SK-N-SH treated with all-trans-retinoic acid at 6 μM for 48 hours (cell line): ENCODE measurements around the gene ADM5.

ENCODE experiments used
- RARB ChIP-seq: fragments of 250-450 bp; sonication (Bioruptor Pico); IDR thresholded peaks from 2 replicates; pipeline ENCODE4 v1.8.0; 2021; ENCODE audit warnings: mild to moderate bottlenecking, moderate library complexity
- ZNF8 ChIP-seq: fragments of 450-650 bp; formaldehyde crosslinking; IDR thresholded peaks from 2 replicates; pipeline ENCODE4 v1.5.0; 2020; ENCODE audit warnings: mild to moderate bottlenecking, moderate library complexity
- TF ChIP-seq, protein P1 (sequence below): fragments of 250-450 bp; sonication (Bioruptor Pico); IDR thresholded peaks from 2 replicates; pipeline ENCODE4 v1.8.0; 2020; ENCODE audit warnings: mild to moderate bottlenecking, moderate library complexity, borderline replicate concordance

DNA sequence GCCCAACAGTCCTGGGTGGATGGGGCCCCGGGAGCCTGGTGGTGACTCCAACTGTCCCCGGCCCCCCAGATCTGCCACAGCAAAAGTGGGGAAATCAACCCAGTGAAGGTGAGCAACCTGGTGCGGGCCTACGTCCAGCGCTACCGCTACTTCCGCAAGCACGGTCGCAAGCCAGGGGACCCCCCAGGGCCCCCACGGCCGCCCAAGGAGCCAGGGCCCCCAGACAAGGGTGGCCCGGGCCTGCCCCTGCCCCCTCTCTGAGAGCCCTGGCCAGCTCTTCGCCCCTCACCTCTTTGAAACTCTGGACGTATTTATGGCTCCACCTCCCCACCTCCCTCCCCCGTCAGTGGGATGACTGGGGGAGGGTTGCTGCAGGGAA is 31.3 kb upstream of the ADM5 start:
- TF ChIP-seq RARB (CRISPR knock-in tag) (no peak), ZNF8 (CRISPR knock-in tag) (no peak)
- TF ChIP-seq, protein P1, sequence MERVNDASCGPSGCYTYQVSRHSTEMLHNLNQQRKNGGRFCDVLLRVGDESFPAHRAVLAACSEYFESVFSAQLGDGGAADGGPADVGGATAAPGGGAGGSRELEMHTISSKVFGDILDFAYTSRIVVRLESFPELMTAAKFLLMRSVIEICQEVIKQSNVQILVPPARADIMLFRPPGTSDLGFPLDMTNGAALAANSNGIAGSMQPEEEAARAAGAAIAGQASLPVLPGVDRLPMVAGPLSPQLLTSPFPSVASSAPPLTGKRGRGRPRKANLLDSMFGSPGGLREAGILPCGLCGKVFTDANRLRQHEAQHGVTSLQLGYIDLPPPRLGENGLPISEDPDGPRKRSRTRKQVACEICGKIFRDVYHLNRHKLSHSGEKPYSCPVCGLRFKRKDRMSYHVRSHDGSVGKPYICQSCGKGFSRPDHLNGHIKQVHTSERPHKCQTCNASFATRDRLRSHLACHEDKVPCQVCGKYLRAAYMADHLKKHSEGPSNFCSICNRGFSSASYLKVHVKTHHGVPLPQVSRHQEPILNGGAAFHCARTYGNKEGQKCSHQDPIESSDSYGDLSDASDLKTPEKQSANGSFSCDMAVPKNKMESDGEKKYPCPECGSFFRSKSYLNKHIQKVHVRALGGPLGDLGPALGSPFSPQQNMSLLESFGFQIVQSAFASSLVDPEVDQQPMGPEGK (CRISPR knock-in tag) = no peak
